Activated CD8-positive, alpha-beta T cell treated with anti-CD3 and anti-CD28 coated beads for 36 hours (primary cell): Measurements from ENCODE around the gene LMO3. TPM values are rescaled to one million over a fixed set of nuclear protein-coding genes. Genes with fewer than 3 reads are reported as not detected.

Experiments used
- ATAC-seq: fragments of 200-7000 bp; cut with Tn5 transposase; one replicate; pipeline ENCODE4 v1.10.0; 2021; ENCODE audit warnings: mild to moderate bottlenecking, moderate library complexity
- CTCF ChIA-PET: fragments of 350-600 bp; sonication (Branson Sonifier 250); formaldehyde crosslinking; loops from one replicate; lab custom pipeline; 2021; ENCODE audit warnings: antibody characterized with exemption; lab: Charles Lee
- POLR2A ChIA-PET: fragments of 350-600 bp; sonication (Branson Sonifier 250); formaldehyde crosslinking; loops from one replicate; lab custom pipeline; 2021; ENCODE audit warnings: antibody characterized with exemption; lab: Charles Lee
- DNase-seq: peaks from one replicate; pipeline ENCODE4 v3.0.0-alpha.2; 2020
- H3K27ac Mint-ChIP-seq: one replicate; pipeline ENCODE4 v1.8.0; 2021; ENCODE audit warnings: mild to moderate bottlenecking, mixed read lengths
- H3K27me3 Mint-ChIP-seq: one replicate; pipeline ENCODE4 v1.8.0; 2021; ENCODE audit warnings: mixed read lengths
- H3K36me3 Mint-ChIP-seq: one replicate; pipeline ENCODE4 v1.8.0; 2021; ENCODE audit warnings: low read depth, mixed read lengths
- H3K4me1 Mint-ChIP-seq: one replicate; pipeline ENCODE4 v1.8.0; 2021; ENCODE audit warnings: low read depth, mixed read lengths
- H3K4me3 Mint-ChIP-seq: one replicate; pipeline ENCODE4 v1.8.0; 2021; ENCODE audit warnings: mild to moderate bottlenecking, moderate library complexity, mixed read lengths
- H3K9me3 Mint-ChIP-seq: one replicate; pipeline ENCODE4 v1.8.0; 2021; ENCODE audit warnings: mixed read lengths
- CTCF ChIP-seq: fragments of 200-600 bp; IDR thresholded peaks from one replicate; pipeline ENCODE4 v1.8.0; 2022; ENCODE audit warnings: antibody characterized with exemption, mild to moderate bottlenecking
- intact Hi-C: fragments of 100-400 bp; cut with micrococcal nuclease; formaldehyde crosslinking; loops from one replicate; pipeline ENCODE4 v1.10.0; 2022
- total RNA-seq, 2 experiments: library from RNA; stranded (reverse); gene quantifications; one replicate each; pipeline ENCODE4 v1.2.3, GENCODE V29; 2021

Gene LMO3
- total RNA-seq, 2 experiments from 2014 or later = not detected

- ATAC-seq = no peak
- Mint-ChIP-seq H3K36me3 (no peaks in the 10 kb centered on the region), H3K4me3 (no peak overlapping the region), H3K9me3 (peaks cover 2% of the 10 kb centered on the region), H3K4me1 (no peaks in the 10 kb centered on the region), H3K27me3 (no peaks in the 10 kb centered on the region), H3K27ac (no peak overlapping the region)
- no peak for DNase-seq
- no peak for TF ChIP-seq CTCF
- ChIA-PET POLR2A (no interaction called here), CTCF (no interaction called here)
- intact Hi-C loops = no loop called here
Measured at GRCh38 chr12:16579041-16579440, 26.9 kb downstream of the LMO3 start.

- Mint-ChIP-seq H3K9me3 (peaks cover 3% of the 10 kb centered on the region), H3K27me3 (no peaks in the 10 kb centered on the region), H3K27ac (no peak overlapping the region), H3K36me3 (no peaks in the 10 kb centered on the region), H3K4me3 (no peak overlapping the region), H3K4me1 (no peaks in the 10 kb centered on the region)
- ATAC-seq = no peak
- ChIA-PET POLR2A (no interaction called here), CTCF (no interaction called here)
- no peak for TF ChIP-seq CTCF
- intact Hi-C loops = no loop called here
- DNase-seq = no peak
Measured at GRCh38 chr12:16573398-16574077, 32.4 kb downstream of the LMO3 start.

GRCh38 chr12:16568873-16569272 lies 37.1 kb downstream of the LMO3 start:
- no peak for DNase-seq
- ChIA-PET POLR2A (interaction anchor here (0.7 kb wide), 1 partner anchor 1798 kb away, joined by 3 read pairs; no protein-coding TSS in a partner anchor), CTCF (interaction anchor here (1.9 kb wide), 1 partner anchor 19 kb away, joined by 3 read pairs; no protein-coding TSS in a partner anchor)
- no peaks in the 10 kb centered on the region for H3K36me3 Mint-ChIP-seq
- H3K4me1 Mint-ChIP-seq = no peaks in the 10 kb centered on the region
- no peak overlapping the region for H3K4me3 Mint-ChIP-seq
- H3K27ac Mint-ChIP-seq = no peak overlapping the region
- H3K9me3 Mint-ChIP-seq = peaks cover 6% of the 10 kb centered on the region
- no peak for ATAC-seq
- TF ChIP-seq CTCF = no peak
- H3K27me3 Mint-ChIP-seq = no peaks in the 10 kb centered on the region
- intact Hi-C loops = no loop called here

GRCh38 chr12:16564675-16565074 lies 41.3 kb downstream of the LMO3 start:
- no peaks in the 10 kb centered on the region for H3K4me1 Mint-ChIP-seq
- POLR2A ChIA-PET = no interaction called here
- no peaks in the 10 kb centered on the region for H3K36me3 Mint-ChIP-seq
- H3K27me3 Mint-ChIP-seq = no peaks in the 10 kb centered on the region
- no peak for TF ChIP-seq CTCF
- intact Hi-C loops = no loop called here
- no peak overlapping the region for H3K4me3 Mint-ChIP-seq
- no peak overlapping the region for H3K27ac Mint-ChIP-seq
- DNase-seq (no peak), ATAC-seq (no peak)
- H3K9me3 Mint-ChIP-seq = peaks cover 6% of the 10 kb centered on the region
- CTCF ChIA-PET = no interaction called here

- intact Hi-C loops = no loop called here
- Mint-ChIP-seq H3K36me3 (no peaks in the 10 kb centered on the region), H3K4me1 (no peaks in the 10 kb centered on the region), H3K27me3 (no peaks in the 10 kb centered on the region), H3K9me3 (peaks cover 6% of the 10 kb centered on the region), H3K4me3 (no peak overlapping the region), H3K27ac (no peak overlapping the region)
- DNase-seq (no peak), ATAC-seq (no peak)
- no peak for TF ChIP-seq CTCF
- ChIA-PET POLR2A (no interaction called here), CTCF (no interaction called here)
Measured at GRCh38 chr12:16563504-16563903, 42.5 kb downstream of the LMO3 start.
